NB4 (cell line): ENCODE results near the gene CD74.

ENCODE experiments used
- CTCF ChIP-seq: IDR thresholded peaks from one replicate; pipeline ENCODE4 v1.5.1; 2012; ENCODE audit warnings: low read depth, low read length
- MAX ChIP-seq: IDR thresholded peaks from 2 replicates; pipeline ENCODE4 v1.6.1; 2011; ENCODE audit warnings: low read depth, low read length
- MYC ChIP-seq: IDR thresholded peaks from 2 replicates; pipeline ENCODE4 v1.6.1; 2011; ENCODE audit warnings: low read depth, low read length
- POLR2A ChIP-seq: IDR thresholded peaks from 2 replicates; pipeline ENCODE4 v1.6.1; 2011; ENCODE audit warnings: mild to moderate bottlenecking; ENCODE audit not compliant: insufficient read length; ENCODE audit errors: extremely low read depth

- TF ChIP-seq CTCF (no peak), POLR2A (no peak), MAX (no peak), MYC (no peak)
Observed at GRCh38 chr5:150407096-150407720, 5.5 kb downstream of the CD74 start.
